ENCODE data around the gene TFG.

Gene TFG

DNA sequence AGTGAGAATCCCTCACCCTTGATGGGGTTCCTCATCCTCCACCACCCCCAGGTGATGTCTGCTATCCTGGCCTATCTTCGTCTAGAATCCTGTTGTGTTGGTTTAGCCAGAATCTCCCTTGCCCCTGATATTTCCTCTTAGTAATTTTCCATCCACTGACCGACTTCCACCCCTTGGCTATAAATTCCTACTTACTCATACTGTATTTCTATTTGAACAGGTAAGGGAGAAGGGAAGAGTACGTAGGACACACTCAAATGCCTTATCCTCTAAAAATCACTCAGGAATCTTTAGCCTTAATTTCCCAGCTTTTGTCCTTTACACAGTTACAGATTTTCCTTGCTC lies 678 bp upstream of the TFG start:
- DNase-seq: no peak

DNA sequence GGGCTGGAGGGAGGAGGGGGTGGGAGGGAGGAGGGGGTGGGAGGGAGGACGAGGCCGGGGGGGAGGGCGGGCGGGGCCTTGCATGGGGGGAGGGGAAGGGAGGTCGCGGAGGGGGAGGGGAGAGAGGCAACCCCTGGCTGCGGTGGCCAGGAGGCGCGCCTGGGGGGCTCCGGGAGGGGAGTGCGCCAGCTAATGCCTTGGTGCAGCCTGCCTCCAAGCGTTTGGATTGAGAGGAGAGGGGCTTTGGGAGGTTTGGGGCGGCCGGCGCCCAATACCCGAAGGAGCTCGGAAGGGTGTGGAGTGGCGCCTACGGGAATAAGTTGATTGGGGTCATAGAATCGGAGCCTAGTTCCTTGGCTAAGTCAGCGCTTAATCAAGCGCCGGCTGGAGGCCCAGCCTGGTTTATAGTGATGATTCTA lies 557 bp downstream of the TFG start:
- peak; percentile 27 for DNase-seq

DNA sequence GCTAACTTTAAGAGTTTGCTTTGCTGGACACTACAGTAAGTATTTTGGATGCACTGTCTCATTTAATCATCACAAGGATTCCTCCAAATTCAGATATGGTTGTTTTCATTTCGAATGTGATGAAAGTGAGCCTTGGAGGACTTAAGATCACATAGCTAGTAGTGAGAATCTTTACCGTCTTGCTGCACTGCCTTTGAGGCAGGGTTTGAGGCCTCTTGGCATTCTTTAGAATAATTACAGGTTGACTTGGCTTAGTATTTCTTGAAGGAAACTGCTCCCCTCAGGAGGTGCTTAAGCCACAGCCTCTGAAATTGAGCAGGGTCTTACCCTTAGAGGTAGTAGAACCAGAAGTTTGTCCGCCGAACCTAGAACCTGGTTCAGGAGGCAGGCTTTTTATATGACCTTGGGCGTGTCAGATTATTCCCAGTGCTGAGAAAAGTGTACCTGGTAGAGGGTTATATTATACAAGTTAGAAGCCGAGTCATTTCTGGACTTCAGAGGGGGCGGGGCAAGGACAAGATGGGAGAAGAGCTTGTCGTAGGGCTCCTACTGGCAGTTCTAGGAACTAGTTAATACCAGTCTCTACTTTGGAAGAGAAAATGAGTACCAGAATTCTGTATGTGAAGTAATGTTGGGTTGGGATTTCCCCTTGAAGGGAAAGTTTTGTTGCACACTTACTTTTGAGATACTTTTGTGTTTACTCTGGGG lies 1.1 kb downstream of the TFG start:
- DNase-seq: peak; percentile 72

DNA sequence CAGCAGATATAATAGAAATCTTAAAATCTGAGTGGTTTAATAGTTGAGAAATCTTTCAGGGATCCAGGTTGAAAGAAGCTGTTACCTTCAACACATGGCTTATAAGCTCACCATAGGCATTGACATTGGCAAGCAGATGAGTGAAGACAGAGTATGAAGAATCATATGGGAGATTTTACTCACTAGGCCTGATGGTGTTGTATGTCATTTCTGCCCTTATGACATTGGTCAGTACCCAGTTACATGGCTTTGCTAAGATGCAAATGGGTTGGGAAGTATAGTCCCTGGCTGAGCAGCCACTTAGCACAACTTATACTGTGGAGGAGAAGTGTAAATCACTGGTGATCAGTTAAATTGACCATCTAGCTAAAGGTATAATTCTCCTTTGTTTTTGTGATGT lies 5.9 kb downstream of the TFG start:
- no peak for DNase-seq

DNA sequence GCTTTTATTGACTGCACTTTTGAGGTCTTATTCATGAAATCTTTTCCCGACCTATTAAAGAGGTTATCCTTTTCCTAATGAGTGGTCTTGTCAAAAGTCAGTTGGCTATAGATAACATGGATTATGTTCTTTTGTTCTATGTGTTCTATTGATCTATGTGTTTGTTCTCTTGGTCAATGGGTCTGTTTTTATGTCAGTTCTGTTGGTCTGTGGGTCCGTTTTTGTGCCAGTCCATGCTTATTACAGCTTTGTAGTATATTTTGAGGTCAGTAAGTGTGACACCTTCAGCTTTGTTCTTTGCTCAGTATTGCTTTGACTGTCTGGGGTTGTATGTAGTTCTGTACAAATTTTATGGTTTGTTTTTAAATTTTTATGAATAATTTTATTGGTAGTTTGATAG lies 7.8 kb downstream of the TFG start:
- no peak for DNase-seq

DNA sequence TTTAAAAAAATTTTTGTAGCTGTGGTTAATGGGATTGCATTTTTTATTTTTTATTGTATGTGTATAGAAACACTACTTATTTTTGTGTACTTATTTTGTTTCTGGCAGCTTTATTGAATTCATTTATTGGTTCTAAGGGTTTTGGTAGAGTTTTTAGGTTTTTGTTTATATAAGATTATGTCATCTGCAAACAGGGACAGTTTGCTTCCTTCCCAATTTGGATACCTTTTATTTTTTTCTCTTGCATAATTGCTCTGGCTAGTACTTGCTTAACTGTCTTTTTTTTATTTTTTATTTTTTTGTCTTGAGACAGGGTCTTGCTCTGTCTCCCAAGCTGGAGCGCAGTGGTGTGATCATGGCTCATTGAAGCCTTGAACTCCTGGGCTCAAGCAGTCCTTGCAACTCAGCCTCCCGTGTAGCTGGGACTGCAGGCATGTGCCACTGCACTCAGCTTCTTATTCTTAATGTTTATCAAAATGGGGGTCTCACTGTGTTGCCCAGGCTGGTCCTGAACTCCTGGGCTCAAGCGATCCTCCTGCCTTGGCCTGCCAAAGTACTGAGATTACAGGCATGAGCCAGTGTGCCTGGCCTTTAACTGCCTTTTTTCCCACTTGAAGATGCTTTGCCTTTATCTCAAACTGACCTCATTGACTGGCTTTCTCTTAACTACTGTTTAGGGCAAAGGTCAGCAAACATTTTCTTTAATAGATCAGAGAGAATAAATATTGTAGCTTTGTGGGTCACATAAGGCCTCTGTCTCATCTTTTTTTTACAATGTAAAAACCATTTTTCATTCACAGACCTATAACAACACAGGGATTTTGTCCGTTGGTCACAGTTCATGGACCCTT lies 8.6 kb downstream of the TFG start:
- DNase-seq: no peak

DNA sequence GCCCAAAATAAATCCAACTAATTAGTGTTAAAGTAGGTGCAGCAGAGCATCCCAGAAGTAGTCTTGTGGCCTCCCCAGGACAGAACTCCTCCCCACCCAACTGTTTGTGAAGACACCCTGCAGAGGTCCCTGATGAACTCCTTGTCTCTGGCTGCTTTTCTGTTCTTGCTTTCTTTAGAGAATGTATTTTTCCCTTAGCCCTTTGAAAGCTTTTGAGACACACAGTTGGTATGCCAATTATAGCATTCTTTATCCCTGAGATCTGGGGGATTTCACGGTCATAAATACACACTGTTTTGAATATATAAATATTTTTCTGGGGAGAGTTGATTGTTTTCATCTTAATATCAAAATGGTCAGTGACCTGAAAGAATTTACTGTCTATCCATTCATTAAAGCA lies 9.8 kb downstream of the TFG start:
- peak; percentile 4 for DNase-seq

DNA sequence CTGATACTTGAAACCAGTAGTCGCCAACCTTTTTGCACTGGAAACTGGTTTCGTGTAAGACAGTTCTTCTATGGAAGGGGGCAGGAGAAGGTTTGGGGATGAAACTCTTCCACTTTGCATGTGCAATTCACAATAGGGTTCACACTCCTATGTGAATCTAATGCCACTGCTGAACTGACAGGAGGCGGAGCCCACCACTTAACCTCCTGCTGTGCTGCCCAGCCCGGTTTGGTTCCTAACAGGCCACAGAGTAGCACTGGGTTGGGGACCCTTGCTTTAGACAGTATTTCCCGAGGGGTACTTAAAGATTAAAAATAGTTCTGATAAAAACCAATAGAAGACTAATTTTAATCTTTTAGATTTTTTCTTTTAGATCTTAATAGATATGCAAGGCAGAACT lies 11.1 kb downstream of the TFG start:
- DNase-seq: no peak

DNA sequence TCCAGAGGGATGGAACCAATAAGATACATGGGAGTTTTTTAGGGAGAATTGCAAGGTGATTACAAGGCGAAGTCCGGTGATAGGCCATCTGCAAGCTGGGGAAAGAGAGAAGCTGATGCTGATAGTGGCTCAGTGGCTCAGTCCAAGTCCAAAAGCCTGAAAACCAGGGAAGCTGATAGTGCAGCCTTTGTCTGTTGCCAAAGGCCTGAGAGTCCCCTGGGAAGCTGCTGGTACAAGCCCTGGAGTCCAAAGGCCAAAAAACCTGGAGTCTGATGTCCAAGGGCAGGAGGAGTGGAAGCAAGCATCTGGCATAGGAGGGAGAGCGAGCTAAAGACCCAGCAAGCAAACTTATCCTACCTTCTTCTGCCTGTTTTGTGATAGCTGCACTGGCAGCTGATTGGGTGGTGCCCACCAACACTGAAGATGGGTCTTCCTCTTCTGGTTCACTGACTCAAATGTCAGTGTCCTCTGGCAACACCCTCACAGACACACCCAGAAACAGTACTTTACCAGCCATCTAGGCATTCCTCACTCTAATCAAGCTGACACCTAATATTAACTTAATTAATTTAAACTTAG lies 16.7 kb downstream of the TFG start:
- no peak for DNase-seq

DNA sequence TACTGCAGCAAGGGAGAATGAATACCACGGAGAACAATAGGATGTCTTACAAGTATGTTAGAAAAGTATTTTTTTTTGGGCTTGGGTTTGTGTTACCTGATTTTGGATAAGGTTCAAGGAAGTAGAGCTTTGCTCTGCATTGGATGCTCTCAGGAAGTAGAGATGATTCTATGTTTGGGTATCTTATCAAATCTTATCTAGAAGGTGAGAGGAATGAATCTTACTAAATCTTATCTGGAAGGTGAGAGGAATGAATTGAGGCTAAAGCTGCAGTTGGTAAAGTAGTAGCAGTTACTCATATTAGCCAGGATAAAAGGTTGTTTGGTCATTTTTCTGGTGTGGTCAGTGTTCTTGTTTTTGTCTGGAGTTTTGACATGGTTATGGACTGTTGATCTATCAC lies 17.4 kb downstream of the TFG start:
- DNase-seq: no peak

DNA sequence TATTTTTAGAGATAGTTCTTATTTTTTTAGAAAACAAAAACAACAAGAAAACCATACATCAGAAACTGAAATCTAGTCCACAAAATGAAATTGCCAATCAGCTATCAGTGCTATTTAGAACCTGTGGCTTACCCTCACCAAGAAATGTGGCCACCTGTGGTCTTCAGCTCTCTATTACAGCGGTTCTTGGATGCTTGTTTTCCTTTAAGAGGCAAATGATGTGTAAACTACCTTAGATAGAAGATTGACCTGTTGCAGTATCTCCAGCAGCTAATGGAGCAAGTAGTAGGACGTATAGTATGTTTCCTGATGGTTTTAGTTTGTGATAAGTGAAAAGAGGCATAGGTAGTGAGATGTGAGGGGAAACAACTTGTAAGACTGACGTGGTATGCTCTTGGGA lies 21.2 kb downstream of the TFG start:
- no peak for DNase-seq

DNA sequence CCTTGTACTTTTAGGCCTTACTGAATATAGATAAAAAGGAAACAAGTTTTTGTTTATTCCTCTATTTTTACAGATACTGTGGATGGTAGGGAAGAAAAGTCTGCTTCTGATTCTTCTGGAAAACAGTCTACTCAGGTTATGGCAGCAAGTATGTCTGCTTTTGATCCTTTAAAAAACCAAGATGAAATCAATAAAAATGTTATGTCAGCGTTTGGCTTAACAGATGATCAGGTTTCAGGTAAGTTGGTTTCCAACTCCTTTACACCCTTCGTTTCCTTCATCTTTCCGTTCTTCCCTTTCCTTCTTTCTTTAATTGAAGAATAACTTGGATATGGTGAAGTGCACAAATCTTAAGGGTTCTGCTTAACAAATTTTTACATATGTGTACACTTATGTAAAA lies 23.1 kb downstream of the TFG start:
- DNase-seq: no peak

DNA sequence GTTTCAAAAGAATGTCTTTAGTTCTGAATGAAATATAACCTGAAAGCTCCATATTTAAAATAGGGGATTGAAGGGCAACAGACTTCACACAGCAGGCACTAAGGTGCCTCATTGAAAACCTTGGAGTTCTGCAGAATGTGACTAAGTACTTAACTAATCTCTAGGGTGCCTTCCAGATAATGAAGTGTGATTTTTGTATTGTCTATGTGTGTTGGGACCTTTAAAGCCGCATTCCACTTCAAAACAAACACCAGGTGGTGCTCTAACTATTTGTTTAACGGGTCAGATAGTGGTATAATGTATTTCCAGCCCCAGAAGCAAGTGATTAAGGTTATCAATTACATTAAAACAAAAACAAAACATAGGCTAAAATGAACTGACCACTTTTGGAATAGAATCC lies 28.0 kb downstream of the TFG start:
- DNase-seq: peak; percentile 26

DNA sequence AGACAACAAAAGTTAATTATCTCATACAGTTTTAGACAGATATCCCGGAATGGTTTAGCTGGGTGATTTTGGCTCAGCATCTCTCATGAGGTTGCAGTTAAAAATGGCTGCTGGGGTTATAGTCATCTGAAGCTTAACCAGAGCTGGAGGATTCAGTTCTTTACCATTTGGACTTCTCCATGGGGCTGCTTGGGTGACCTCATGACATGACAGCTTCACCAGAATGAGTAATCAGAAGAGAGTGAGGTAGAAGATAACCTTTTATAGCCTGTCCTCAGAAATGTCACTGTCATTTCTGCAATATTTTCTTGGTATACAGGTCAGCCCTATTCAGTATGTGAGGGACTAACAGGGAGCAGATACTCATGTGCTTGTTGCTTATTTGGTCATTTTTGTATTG lies 30.9 kb downstream of the TFG start:
- DNase-seq: no peak

DNA sequence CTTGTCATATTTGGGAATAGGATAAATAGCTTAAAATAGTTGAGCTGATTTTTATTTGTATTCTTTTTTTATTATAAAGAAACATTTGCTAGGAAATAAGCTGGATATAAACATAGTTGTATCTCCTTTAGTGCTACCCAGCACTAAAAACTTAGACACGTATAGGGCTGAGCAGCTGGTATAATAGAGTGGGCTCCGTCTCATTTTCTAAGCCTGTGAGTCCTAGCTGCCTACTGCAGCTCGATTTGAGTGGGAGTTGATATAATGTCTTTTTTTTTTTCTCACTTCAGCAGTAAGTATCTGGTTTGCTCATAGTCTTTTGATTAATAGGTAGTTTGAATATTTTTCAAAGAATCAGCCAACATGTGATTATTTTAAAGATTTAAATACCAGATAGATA lies 34.2 kb downstream of the TFG start:
- no peak for DNase-seq

DNA sequence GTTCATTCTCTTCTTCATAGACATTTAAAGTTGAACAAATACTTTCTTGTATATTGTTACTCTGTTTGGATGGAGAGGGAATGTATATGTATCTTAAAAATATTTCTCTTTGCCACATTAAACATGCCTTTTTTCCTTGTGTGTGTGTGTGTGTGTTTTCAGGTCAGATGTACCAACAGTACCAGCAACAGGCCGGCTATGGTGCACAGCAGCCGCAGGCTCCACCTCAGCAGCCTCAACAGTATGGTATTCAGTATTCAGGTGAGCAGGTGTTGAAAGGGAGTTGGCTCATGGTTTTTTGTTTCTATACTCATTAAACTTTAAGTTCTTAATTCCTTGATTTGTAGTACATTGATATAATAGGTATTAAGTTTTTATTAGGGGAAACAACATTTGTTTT lies 35.4 kb downstream of the TFG start:
- no peak for DNase-seq

DNA sequence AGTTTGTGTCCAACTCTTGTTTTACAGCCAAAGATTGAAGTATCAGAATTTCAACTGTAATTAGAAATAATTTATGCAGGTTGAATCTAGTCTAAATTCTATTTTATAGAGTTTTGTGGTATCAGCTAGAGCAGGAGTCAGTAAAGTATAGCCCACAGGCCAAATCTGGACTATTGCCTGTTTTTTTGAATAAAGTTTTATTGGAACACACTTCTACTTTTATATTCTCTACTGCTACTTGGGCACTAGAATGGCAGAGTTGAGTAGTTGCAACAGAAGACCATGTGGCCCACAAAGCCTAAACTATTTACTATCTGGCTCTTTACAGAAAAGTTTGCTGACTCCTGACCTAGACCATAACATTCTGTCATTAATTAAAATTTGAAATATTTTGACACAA lies 36.3 kb downstream of the TFG start:
- no peak for DNase-seq

DNA sequence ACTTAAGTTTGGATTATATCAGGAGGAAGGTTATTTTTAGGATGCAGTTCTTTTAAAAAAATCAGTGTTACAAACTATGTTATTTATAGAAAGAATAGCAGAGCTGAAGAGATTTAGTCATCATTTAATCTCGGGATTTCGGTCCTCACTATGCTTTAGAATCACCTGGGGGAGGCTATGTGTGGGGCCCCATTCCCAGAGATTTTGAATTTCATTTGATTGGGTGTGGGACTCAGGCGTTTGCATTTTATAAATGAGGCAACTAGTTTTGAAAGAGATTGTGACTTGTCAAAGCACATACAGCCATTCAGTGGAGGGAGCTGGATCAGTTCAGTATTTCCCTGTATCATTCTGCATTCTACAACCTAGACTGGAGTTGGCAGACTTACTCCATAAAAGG lies 36.8 kb downstream of the TFG start:
- no peak for DNase-seq

DNA sequence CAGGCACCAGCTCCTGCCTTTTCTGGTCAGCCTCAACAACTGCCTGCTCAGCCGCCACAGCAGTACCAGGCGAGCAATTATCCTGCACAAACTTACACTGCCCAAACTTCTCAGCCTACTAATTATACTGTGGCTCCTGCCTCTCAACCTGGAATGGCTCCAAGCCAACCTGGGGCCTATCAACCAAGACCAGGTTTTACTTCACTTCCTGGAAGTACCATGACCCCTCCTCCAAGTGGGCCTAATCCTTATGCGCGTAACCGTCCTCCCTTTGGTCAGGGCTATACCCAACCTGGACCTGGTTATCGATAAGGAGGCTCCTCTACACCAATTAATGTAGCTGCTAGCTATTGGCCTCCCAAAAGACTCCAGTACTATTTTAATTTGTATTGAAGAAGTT lies 38.9 kb downstream of the TFG start:
- no peak for DNase-seq

DNA sequence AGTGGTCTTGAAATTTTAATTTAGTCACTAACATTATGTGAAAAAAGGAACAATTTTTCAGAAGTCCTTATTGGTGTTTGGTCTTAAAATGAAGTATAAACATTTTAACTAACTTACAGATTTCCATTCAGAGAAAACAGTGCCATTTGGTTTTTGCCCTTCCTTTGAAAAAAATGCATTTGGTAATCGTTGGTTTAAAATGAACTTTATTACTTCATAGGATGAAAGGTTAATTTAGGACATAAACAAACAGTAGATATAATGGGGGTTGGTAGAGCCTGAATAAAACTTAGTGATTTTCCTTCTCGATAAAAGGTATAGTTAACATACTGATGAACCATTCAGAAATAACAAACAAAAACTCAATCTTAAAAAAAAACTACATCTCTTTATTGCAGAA lies 39.7 kb downstream of the TFG start:
- no peak for DNase-seq

DNA sequence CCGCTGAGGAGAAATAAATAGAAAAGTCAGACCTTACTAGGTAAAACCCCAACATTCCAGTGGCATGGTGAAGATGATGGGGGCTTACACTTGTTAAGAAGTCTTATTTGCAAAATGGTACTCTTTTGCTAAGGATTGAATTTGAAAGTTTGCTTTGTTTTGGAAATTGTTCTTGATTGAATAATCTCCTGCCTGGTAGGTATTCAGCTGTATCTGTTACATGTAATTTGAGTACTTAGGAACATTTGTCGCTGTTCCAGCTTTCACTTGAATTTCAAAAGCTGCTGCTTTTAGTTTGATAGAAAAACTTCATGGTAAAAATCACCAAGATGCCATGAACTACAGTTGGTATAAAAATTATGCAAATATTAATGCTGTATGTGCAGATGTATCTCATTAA lies 44.6 kb downstream of the TFG start:
- DNase-seq: peak; percentile 11

DNA sequence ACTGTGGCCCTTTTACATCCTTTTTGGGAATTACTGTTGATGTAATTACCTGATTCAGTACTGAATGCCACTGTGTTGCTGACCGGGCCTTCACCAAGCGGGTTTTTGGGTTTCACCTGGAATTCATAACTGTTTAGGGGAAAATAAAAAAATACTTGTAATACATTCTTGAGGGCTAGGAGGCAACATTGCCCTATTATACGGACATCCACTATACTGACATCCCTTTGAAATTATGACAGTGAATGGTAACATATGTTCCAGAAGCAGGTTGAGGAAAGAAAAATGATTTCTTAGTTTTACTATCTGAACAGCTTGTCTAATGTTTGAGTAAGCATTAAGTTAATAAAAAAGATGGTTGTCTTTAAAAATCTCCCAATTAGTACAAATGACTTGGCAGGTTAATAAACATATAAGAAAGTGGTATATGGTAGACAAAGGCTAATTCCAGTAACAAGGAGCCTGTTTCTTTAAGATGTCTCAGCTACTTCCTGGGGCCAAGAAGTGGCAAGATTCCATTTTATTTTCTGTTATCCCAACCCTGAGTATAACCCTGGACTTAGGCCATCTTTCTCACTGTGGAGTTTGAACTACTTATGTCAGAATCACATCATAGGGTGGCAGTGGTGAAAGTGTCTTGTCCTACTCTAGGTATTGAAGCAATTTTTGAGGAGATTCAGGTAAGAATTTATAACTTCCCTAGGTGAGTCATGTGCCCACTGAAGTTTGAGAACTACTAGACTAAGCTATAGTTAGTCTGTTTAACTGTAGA lies 45.5 kb downstream of the TFG start:
- peak; percentile 21 for DNase-seq

DNA sequence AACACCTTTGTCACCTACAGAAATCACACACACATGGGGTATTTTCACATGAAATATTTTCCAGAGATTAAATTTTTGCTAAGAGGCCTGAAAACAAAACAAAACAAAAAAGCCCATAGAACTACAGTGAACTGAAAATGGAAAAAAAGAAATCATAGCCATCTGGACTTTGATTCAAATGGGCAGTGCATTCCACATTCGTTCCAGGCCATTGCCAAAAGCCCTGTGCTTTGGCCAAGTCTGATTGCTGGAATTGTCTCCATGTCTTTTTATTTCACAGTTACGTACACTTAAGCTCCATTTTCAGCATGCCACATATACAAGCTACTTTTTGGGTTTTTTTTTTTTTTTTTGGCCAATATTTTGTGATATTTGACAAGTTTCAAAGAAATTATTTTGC lies 47.1 kb downstream of the TFG start:
- DNase-seq: no peak
